GM12873 (cell line): ENCODE measurements around the gene HIVEP3.

ENCODE experiments used
- CTCF ChIP-seq: IDR thresholded peaks from 2 replicates; pipeline ENCODE4 v1.5.1; 2012; ENCODE audit warnings: low read depth, mild to moderate bottlenecking, moderate library complexity, low read length, control low read depth; ENCODE audit not compliant: insufficient read depth; ENCODE audit errors: missing control alignments

Gene HIVEP3

GRCh38 chr1:41461790-41462679 is 456.7 kb downstream of the HIVEP3 start:
- no peak for TF ChIP-seq CTCF

GRCh38 chr1:41456847-41457540 is 461.7 kb downstream of the HIVEP3 start:
- TF ChIP-seq CTCF, result no peak
